Limb (tissue), 2 donors: Measurements from ENCODE around the gene GPR108.

Experiments
- DNase-seq, 2 donors: peaks; one replicate each; pipeline ENCODE4 v3.0.0-alpha.2; 2016; ENCODE audit errors: extremely low spot score in 2 of 2

Gene GPR108

DNA sequence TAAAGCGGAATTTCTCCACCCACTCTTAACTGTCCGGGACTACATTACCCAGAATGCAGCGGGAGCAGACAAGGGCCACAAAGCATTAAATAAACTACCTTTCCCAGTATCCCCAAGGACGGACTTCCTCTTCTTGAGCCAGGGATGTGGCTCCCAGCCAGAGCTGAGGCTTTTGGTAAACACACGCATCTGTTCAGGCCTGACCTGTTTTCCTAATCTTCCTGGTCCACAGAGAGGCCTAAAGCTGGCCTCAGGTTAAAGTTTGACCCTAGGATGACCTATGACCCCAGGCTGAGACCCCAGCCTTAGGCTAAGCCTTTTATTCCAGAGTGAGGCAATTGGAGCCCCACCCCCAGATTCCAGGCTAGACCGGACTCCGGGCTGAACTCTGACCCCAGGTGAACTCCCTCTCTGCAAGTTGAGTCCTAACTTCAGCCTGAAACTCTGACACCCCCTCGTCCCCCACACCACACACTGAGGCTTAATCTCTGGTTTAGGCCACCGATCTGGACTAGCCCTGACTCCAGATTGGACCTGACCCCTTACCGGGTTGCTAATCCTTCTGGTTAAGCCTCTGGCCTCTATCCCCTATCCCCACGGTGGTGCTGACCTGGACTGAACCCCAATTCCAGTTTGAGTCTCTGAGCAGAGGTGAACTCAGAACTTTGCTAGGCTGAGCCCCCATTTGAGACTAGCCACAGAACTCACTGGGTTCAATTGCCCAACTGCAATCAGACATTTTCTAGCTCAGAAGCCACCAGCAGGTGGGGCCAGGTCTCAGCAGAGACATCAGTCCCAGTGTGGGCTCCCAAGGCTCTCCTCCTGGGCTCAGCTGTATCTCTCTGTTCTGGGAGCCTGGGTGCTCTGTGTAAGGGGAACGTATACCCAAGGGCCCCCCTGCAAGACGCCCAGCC is 750 bp upstream of the GPR108 start:
- peak in 1 of 2 donors; percentile 66 for DNase-seq

DNA sequence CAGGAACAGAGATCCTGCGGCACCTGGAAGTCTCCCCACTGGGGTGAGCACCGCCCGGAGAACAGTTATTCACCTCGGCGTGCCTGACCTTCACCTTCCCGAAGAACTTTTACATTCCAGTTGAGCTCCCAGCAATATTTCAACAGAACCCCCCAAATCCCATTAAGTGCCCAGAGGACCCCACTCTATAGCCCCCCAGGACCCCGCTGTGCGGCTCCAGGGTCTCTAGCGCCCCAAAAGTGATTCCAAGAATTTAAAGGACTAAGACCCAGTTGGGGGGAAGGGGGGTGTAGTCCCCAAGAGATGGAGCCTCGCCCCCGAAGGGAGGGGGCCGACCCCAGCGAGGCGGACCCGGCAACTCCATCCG is 480 bp downstream of the GPR108 start:
- DNase-seq = no peak

DNA sequence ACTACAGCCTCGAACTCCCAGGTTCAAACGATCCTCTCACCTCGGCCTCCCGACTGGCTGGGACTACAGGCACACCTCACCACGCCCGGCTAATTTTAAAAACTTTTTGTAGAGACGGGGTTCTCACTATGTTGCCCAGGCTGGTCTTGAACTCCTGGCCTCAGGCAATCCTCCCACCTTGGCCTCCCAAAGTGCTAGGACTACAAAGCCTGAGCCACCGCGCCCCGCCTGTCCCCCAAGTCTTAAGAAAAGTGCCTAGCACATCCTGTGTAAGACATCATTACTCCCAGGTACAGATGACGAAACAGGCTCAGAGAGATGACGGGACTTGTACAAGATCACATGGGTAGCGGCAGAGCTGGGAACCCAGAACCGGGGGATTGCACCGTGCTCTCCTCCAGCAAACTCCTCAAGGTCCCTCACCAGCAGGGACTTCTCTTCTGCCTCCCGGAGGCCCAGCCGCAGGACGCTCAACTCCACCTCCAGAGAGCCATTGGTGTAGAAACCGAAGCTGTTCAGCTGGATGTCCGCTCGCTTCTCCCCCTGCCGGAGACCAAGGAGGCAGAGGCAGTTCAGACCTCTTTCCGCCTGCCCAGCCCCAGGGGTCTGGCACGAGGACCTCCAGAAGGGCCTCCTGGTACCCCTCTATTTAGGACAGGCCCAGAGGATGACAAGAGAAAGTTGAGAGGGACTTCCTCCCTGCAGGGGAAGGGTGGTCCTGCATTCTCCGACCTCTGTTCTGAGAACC is 1.0 kb downstream of the GPR108 start:
- peak; percentile 71 to 79 for DNase-seq

DNA sequence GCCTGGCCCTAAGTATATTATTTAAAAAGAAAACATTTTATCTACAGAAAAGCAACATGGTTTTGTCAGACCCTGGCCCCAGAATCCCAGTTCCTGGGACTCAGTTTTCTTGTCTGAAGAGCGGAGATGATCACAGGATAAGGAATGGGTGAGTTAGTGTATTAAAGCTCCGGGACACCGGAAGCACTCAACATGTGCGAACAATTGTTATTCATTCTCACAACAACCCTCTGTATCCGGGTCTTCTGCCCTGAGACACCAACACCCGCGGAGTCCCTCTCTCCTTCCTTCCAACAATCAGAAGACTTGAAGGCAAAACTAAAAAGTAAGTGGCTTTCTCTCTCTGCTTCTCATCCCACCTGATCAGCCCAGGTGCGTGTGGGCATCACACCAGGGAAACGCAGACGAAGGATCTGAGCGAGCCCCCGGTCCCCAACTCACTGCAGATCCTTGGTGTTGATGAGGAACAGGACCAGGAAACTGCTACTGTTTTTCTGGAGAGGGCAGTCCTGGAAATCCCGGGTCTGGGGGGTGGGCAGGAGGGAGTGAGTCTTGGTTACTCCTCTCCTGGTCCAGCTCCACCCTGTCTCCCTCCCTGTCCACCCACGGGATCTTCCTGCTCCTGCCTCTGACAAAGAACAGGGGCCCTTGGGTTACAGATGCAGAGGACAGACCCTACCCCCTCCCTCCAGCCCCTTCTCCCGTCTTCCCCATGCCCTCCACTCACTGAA is 2.0 kb downstream of the GPR108 start:
- DNase-seq = no peak

DNA sequence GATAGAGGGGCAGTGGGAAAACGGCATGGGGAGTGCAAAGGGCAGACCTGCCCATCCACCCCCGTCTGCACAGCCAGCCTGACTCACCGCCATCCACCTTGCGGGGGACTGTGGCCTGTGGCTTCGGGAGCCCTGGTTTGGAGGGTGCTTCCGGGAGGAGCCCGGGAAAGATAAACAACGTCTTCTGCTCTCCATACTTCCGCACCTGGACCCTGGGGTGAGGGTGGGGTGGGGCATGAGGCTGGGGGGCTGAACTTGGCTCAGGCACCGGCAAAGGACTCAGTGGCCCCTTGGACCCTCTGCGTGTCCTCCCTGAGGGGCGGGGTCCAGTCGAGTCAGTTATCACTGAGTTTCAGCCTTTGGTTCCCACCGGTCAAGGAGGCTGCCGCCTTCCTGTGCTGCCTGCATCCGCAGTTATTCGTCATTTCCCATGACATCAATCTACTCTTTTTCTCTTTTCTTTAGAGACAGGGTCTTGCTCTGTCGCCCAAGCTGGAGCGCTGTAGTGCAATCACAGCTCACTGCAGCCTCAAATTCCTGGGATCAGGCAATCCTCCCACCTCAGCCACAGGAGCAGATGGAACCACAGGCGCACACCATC is 3.2 kb downstream of the GPR108 start:
- peak in 1 of 2 donors; percentile 29 for DNase-seq

DNA sequence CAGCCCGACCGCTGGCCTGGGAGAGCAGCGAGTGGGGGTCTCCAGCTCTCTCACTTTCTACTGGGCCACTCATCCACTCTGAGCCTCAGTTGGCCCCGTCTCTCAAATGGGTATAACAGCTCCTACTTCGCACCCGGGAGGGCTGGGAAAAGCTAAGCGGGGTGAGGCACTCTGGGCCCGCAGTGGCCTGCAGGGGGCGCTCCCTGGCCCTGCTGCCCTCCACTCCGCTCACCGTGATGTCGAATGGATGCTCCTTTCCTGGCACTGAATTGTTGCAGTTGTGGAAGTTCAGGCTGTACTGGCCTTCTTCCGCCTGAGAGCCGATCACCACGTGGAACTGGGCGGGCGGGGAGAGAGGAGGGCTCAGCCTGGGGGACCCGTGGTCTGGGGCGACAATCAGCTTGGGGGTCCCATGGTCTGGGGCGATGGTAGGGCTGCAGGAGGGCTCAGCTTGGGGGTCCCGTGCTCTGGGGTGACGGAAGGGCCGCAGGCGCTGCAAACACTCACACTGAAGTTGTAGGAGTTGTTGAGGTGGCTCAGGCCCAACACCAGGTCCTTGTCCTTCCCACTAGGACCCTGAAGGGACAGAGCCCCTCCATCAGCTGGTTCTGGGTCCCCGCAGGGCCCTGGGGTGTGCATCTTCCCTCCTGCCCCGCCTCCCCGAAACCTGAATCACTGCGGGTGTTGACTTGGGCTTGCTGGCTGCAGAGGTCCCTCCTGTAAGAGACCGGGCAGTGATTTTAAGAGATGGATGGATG is 3.9 kb downstream of the GPR108 start:
- peak in 1 of 2 donors; percentile 22 for DNase-seq

DNA sequence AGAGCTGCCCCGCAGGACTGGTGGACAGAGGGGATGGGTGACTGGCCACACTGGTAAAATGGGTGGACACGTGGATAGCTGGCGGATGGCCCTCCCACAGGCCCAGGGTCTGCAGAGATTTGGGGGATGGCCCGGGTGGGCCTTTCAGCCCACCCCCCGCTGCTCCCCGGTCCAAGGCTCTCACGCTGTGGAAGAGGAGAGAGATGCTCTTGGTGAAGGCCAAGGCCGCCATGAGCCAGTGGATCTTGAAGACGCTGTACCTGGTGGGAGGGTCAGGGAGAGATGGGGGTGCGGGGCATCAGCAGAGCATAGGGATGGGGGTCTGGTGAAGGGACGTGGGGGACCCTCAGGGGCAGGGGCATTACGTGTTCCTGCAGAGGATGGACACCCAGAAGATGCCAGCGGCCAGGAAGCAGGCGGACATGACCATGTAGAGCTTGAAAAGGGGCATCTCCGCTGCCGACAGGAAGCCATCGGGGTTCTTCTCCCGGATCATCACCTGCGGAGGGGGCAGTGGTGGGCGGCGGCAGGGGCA is 4.5 kb downstream of the GPR108 start:
- peak in 1 of 2 donors; percentile 16 for DNase-seq

DNA sequence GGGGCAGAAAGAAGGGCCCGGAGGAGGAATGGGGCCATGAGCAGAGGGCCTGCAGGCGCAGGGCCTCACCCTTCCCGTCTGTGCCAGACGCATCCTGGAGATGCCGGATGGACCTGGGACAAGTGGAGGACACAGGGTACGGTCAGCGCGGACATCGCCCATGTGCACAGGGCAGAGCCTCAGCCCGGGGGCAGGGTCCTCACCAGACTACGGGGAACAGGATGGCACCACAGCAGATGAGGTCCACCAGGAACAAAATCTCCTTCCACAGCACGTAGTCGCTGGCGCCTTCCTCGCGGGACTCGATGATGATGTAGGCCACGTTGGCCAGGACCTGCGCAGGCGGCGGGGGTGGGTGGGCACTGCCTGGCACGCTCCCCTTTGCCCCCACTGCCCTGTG is 5.6 kb downstream of the GPR108 start:
- no peak for DNase-seq

DNA sequence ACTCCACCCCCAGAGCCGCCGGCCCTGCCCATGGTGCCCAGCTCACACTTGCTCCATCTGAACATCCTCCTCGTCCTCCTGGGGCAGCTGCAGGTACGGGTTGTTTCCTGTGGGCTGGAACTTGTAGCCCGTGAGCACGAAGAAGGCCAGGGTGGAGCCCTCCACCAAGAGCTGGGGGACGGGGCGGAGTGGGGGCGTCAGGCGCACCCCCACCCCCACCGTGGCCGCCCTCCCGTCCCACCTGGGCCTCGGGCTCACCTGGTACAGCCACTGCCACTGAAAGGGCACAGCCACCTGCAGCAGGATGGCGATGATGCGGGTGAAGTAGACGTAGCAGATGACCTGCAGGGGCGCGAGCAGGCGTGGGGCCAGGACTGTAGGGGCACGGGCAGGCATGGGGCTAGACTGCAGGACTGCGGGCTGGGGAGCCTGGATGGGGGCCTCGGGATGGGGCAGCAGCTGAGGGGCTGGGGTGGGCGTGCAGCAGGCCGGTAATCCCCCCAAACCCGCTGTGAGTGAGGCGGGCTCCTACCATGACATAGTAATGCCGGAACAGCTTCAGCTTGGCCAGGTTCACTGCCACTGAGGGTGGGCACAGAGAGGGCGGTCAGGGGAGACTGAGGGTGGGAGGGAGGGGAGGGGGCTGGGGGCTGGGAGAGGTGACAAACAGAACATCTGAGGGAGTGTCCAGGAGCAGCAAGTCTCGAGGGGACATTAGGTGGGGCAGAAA is 6.3 kb downstream of the GPR108 start:
- no peak for DNase-seq

DNA sequence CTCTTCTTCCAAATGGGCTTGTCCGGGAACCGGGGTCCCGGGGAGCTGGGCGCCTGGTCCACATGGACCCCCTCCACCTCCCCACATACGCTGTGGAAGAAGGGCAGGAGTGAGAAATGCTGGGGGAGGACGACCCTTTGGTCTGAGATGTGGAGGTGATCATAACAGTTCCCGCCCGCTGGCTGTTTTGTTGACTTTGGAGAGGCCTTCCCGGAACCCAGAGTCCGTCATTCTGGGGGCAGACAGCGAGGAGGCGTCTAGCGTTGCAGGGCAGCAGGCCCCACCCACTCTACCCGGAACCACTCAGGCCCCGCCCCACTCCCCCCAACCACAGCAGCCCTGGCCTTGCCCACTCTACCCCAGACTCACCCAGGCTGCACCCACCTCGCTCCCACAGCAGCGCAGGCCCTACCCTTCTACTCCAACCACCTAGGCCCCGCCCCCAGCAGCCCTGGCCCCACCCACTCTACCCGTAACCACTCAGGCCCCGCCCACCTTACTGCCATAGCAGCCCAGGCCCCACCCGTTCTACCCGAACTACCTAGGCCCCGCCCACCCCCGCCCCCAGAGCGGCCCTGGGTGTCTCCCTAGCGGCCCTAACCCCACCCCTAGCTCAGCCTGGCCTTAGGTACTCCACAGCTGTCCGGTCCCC is 7.1 kb downstream of the GPR108 start:
- DNase-seq = peak in 1 of 2 donors; percentile 56

DNA sequence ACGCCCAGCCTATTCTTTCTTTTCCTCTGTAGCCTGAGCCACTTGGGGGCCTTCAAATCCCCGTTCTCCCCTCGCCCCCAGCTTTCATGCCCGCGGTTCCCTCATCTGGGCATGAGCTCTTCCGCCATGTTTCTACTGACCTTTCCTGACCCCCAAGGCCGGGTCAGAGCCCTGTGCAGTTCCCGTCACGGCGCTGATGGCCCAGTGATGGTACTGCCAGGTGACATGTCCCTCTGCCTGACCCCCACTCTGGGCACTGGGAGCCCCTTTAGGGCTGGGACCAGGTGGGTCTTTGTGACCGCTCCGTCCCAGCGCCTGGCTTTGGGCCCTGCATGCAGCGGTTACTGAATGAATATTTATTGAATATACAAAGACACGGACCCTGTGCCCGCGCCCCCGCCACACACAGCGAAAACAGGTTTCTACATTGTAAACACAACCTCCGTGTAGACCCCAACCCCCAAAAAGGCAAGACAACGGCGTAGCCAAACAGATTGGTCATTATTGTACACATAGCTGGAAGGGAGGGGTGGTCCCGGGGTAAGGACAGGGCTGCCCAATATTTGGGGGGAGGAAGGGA is 7.7 kb downstream of the GPR108 start:
- DNase-seq = peak in 1 of 2 donors; percentile 16

DNA sequence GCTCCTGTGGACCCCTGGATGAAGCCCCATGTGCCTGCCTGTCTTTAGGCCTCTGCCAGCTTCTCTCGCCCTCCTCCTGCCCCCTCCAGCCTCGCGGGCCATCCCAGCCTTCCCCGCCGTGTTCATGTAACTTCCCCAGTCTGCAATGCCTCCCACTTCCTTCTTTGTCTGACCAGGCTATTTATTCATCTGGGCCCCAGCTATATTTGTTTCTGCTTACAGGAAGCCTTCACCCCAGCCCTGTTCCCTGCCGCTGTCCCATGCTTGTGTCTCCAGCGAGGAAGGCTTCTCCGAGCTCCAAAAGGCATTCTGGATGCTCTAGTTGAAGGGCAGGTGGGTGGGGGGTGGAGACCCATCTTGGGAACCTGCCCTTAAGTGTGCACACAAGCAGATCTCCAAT is 9.0 kb downstream of the GPR108 start:
- peak in 1 of 2 donors; percentile 17 for DNase-seq

DNA sequence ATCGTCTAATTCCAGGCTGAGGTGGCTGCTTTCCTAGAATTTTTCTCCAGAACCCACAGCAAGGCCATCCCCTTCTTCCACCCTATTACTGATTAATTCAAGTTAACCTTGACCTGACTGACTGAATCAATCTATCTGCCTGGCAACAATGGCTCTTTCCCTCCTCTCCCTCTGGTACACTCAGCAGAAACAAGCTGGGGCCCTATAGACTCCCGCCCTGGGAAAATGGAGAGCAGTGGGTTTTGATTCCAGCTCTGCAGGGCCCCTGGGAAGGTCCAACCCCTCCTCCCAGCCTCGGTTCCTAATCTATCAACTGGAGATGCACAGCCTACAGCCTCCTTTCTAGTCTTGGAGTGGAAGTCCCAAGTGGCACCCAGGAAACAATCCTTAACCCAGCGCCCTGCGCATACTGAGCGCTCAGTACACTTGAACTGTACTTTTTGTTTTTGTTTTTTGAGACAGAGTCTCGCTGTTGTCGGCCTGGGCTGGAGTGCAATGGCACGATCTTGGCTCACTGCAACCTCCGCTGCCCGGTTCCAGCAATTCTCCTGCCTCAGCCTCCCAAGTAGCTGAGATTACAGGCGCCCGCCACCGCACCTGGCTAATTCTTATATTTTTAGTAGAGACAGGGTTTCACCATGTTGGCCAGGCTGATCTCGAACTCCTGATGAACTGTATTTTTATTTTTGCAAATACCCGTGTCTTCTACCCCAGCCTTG is 11.7 kb downstream of the GPR108 start:
- no peak for DNase-seq

DNA sequence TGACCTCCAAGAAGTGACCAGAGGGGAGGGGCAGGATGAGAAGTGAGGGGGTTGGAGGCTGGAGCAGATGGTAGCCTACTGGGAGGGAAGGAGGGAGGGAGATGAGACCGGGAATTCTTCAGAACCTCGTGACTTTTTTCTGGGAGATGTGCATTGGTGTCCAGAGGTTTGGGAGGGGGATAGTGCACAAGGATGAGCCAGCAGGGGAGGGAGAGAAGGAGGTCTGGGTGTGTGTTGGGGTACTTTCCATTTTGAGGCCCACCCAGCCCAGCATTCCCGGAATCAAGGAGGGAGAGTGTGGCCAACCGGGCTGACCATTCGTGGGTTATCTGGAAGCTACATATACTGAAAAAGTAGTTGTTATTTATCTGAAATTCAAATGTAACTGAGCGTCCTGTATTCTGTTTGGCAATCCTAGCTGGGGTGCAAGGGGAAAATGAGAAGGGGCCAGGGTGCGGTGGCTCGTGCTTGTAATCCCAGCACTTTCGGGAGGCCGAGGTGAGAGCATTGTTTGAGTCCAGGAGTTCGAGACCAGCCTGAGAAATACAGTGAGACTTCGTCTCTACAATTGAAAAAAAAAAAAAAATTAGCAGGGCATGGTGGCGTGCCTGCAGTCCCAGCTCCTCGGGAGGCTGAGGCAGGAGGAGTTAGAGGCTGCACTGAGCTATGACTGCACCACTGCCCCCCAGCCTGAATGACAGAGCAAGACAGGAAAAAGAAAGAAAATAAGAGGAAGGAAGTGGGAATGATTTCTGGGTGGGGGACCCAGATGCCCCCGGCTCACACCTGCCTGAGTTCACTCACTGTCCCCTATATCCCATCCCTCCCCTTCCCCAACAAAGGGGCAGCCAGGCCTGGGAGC is 12.5 kb downstream of the GPR108 start:
- DNase-seq = no peak

DNA sequence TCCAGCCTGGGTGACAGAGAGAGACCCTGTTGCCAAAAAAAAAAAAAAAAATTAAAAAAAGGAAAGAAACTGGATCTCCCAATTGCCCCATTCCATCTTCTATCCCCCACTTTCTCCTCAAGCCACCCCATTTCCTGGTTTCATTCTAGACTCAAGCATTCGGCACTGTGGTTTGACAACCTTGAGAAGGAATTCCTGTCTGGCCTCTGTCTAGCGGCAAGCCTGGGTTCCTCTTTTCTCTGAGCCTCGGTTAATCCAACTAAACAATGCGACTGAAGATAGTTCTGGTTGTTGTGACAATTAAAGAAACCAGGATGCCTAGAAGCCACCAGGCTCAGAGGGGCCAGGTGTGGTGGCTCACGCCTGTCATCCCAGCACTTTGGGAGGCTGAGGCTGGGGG is 13.6 kb downstream of the GPR108 start:
- no peak for DNase-seq

DNA sequence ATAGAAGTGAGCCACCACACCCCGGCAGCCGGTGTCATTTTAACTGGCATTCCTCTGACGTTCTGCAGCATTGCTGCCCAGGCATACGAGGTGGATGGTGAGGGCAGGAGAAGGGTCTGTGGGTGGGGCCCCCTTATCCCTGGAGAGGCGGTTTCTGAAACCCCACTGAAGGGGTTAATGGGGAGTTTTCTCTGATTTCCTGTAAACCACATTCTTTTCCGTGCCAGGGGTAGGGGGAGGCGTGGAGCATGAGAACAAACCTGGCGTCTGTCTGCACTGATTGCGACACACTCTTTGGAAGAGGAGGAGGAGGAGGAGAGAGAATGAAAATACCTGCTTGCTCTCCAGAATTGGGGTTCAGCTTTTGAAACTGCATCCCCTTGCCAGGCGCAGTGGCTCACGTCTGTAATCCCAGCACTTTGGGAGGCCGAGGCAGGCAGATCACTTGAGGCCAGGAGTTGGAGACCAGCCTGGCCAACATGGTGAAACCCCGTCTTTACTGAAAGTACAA is 14.2 kb downstream of the GPR108 start:
- DNase-seq = peak in 1 of 2 donors; percentile 32

DNA sequence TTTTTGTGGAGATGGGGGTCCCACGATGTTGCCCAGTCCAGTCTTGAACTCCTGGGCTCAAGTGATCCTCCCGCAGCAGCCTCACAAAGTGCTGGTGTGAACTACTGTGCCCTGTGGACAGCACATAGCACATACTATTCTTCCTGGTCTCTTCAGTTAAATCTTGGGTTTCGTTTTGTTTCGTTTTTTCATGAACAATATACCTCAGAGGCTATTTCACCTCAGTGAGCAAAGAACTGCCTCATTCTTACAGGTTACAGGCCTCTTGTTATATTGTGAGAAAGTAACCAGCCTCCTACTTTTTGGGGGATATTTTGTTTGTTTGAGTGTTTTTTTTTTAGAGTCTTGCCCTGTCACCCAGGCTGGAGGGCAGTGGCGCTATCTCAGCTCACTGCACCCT is 15.6 kb downstream of the GPR108 start:
- no peak for DNase-seq
